Large intestine (tissue), 3 donors: ENCODE results near the gene TBC1D4. TPM values are rescaled to one million over a fixed set of nuclear protein-coding genes. Genes with fewer than 3 reads are reported as not detected.

Experiments
- DNase-seq, 2 donors: peaks; one replicate each; pipeline versions ENCODE4 v3.0.0 to v3.0.0-alpha.2; 2013
- H3K27ac ChIP-seq: one replicate; pipeline ENCODE4 v1.5.1; 2013; ENCODE audit warnings: low read length
- H3K27me3 ChIP-seq: 2 replicates; pipeline ENCODE4 v1.6.1; 2013; ENCODE audit warnings: low read length; ENCODE audit not compliant: control insufficient read depth, insufficient read depth
- H3K36me3 ChIP-seq: 2 replicates; pipeline ENCODE4 v1.6.1; 2013; ENCODE audit warnings: low read length; ENCODE audit not compliant: control insufficient read depth, insufficient read depth
- H3K4me1 ChIP-seq: one replicate; pipeline ENCODE4 v1.6.1; 2013; ENCODE audit warnings: low read length; ENCODE audit not compliant: control insufficient read depth, insufficient read depth
- H3K4me3 ChIP-seq: one replicate; pipeline ENCODE4 v1.5.1; 2013; ENCODE audit warnings: low read length
- H3K9me3 ChIP-seq: one replicate; pipeline ENCODE4 v1.6.1; 2013; ENCODE audit warnings: mild to moderate bottlenecking, low read depth, low read length, moderate library complexity; ENCODE audit not compliant: control insufficient read depth
- WGBS: methylation state at CpG from one replicate; pipeline ENCODE4 v1.1.5; 2013; ENCODE audit warnings: low lambda C conversion rate; ENCODE audit not compliant: insufficient coverage; 5-methylcytosine and 5-hydroxymethylcytosine counted together
- polyA plus RNA-seq: library from polyadenylated mRNA; unstranded; fragments of 120-200 nt; gene quantifications from one replicate; pipeline ENCODE4 v1.2.1, GENCODE V29; 2013

TBC1D4 gene
- polyA plus RNA-seq, 1 donor = 10.1 TPM

DNA sequence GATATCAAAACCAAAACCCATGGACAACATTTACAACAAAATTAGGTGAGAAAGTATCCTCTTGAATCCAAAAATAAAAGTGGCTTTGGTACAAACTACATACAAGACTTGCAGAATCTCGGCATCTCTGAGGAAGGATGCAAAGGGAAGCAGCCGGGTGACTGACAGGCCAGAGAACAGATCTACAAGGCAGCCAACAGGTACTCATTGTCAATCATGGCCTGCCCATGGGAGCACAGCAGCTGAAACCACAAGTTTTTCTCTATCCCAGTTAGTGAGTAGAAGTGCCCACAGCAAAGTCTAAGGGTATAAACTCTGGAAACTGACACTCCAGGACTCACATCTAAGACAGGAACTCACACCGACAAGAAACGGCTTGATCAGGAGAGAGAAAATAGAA lies 74.5 kb downstream of the TBC1D4 start:
- Histone ChIP-seq H3K4me3 (no peak overlapping the region), H3K27me3 (no peaks in the 10 kb centered on the region), H3K9me3 (no peaks in the 10 kb centered on the region), H3K27ac (no peak overlapping the region), H3K4me1 (no peaks in the 10 kb centered on the region), H3K36me3 (no peaks in the 10 kb centered on the region)
- WGBS = 95% methylated on average over 2 of the region's 4 CpGs
- DNase-seq = no peak

GRCh38 chr13:75405976-75406703 lies 75.8 kb downstream of the TBC1D4 start:
- Histone ChIP-seq H3K9me3 (no peaks in the 10 kb centered on the region), H3K4me1 (no peaks in the 10 kb centered on the region), H3K27ac (no peak overlapping the region), H3K36me3 (no peaks in the 10 kb centered on the region), H3K4me3 (no peak overlapping the region), H3K27me3 (no peaks in the 10 kb centered on the region)
- 100% methylated on average over 3 of the region's 9 CpGs for WGBS
- DNase-seq = no peak

- DNase-seq = no peak
- Histone ChIP-seq H3K4me3 (no peak overlapping the region), H3K36me3 (no peaks in the 10 kb centered on the region), H3K27me3 (no peaks in the 10 kb centered on the region), H3K27ac (no peak overlapping the region), H3K9me3 (no peaks in the 10 kb centered on the region), H3K4me1 (no peaks in the 10 kb centered on the region)
- WGBS = no CpG with 5 or more reads among the region's 1 CpG
Measured at GRCh38 chr13:75404726-75405125, 77.2 kb downstream of the TBC1D4 start.

DNA sequence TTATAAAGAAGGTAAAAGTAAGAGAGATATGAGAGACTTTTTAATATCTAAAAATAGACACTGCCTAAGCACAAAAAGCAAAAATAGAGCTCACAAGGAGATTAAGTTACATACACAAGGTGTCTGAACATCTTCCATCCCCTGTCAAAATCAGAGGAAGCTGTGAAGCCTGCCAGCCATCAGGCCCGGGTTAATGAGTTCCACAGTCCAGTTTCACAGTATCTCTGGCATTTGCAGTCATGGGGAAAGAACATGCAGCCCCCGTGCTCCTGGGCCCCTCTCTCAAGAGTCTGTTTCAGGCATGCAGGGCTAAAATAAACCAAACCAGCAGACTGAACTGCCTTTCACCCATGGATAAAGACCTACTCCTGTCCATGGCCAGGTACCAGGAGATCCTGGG lies 79.2 kb downstream of the TBC1D4 start:
- no peaks in the 10 kb centered on the region for H3K36me3 ChIP-seq
- H3K9me3 ChIP-seq = peaks cover 2% of the 10 kb centered on the region
- no peaks in the 10 kb centered on the region for H3K4me1 ChIP-seq
- no peak overlapping the region for H3K27ac ChIP-seq
- H3K27me3 ChIP-seq = no peaks in the 10 kb centered on the region
- no CpG with 5 or more reads among the region's 2 CpGs for WGBS
- DNase-seq = no peak
- H3K4me3 ChIP-seq = no peak overlapping the region

- no peak overlapping the region for H3K4me3 ChIP-seq
- no peaks in the 10 kb centered on the region for H3K36me3 ChIP-seq
- no peaks in the 10 kb centered on the region for H3K4me1 ChIP-seq
- no peak overlapping the region for H3K27ac ChIP-seq
- WGBS = no CpG with 5 or more reads among the region's 1 CpG
- no peak for DNase-seq
- H3K9me3 ChIP-seq = peaks cover 2% of the 10 kb centered on the region
- no peaks in the 10 kb centered on the region for H3K27me3 ChIP-seq
Measured at GRCh38 chr13:75400775-75401174, 81.2 kb downstream of the TBC1D4 start.

GRCh38 chr13:75399879-75400217 lies 82.1 kb downstream of the TBC1D4 start:
- WGBS = no CpG with 5 or more reads among the region's 2 CpGs
- Histone ChIP-seq H3K27me3 (no peaks in the 10 kb centered on the region), H3K4me3 (no peak overlapping the region), H3K27ac (no peak overlapping the region), H3K36me3 (no peaks in the 10 kb centered on the region), H3K4me1 (no peaks in the 10 kb centered on the region), H3K9me3 (peaks cover 2% of the 10 kb centered on the region)
- no peak for DNase-seq

DNA sequence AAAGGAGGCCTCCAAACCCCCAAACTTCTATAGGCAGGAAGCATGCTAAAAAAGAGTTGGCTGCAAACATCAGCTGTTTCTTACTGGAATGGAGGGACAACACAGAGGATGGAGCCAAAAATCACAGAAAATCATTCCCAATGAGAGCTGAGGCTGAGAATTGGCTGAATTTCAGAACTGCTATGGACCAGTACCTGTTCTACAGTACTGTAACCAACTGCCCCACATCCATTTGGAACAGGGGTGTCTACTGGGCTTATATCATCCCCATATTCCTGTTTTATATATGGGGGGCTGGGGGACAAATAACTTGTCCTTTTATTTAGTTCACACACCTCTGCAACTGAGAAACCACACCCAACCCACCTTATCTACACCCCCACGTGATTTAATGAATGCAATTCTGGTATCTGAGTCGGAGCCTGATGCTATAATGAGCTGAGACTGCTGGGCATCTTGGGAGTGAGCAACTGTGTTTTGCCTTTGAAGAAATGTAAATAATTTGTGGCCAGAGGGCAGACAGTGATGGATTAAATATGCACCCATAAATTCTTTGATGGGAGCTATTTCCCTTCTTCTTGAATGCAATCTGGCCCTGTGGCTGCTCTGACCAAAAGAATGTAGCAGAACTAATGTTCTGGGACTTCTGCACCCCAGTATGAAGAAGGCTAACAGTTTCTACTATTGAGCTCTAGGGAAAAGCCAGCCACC lies 82.6 kb downstream of the TBC1D4 start:
- Histone ChIP-seq H3K27me3 (no peaks in the 10 kb centered on the region), H3K9me3 (peaks cover 2% of the 10 kb centered on the region), H3K4me1 (no peaks in the 10 kb centered on the region), H3K36me3 (no peaks in the 10 kb centered on the region), H3K27ac (no peak overlapping the region), H3K4me3 (no peak overlapping the region)
- WGBS = no CpG with 5 or more reads among the region's 2 CpGs
- DNase-seq = no peak

DNA sequence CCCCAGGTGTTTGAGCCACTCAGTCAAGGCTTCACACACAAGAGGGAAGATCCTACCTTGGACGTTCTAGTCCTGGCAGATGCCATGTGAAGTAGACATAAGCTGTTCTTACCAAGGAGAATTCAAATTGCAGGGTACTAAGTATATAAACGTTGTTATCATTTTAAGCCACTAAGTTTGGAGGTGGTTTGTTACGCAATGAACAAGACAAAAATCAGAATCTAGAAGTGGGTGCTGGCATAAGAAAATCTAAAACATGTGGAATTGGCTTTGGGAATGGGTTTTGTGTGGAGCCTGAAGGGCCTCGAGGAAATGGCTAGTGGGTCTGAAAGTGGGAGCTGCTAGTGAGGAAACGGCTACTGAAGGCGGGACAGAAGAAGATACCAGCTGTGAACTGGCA lies 83.9 kb downstream of the TBC1D4 start:
- Histone ChIP-seq H3K27me3 (no peaks in the 10 kb centered on the region), H3K9me3 (peaks cover 2% of the 10 kb centered on the region), H3K4me3 (no peak overlapping the region), H3K36me3 (no peaks in the 10 kb centered on the region), H3K4me1 (no peaks in the 10 kb centered on the region), H3K27ac (no peak overlapping the region)
- WGBS = 92% methylated on average over 5 of the region's 6 CpGs
- no peak for DNase-seq

- peaks cover 2% of the 10 kb centered on the region for H3K9me3 ChIP-seq
- H3K36me3 ChIP-seq = no peaks in the 10 kb centered on the region
- no CpG with 5 or more reads among the region's 4 CpGs for WGBS
- DNase-seq = no peak
- H3K27me3 ChIP-seq = no peaks in the 10 kb centered on the region
- no peak overlapping the region for H3K27ac ChIP-seq
- no peak overlapping the region for H3K4me3 ChIP-seq
- no peaks in the 10 kb centered on the region for H3K4me1 ChIP-seq
Measured at GRCh38 chr13:75395901-75396300, 86.1 kb downstream of the TBC1D4 start.

DNA sequence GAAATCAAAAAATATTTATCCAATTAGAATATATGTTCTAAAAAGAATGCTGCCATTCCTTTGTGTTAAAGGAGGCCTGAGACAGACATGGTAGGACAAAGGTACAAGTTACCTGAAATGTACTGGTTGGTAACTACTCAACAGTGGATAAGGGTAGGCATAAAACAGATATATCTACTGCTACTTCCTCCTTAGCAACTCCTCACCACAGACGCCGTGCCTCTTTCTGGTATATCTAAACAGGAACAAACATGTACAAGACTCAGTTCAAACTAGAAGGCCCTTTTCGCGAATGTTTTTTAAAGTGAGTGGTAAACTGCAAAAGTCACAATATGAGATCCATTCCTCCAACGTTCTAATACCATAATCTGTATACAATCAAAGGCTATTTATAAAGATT lies 86.9 kb downstream of the TBC1D4 start:
- H3K4me3 ChIP-seq = no peak overlapping the region
- no peaks in the 10 kb centered on the region for H3K36me3 ChIP-seq
- no peaks in the 10 kb centered on the region for H3K4me1 ChIP-seq
- H3K9me3 ChIP-seq = peaks cover 2% of the 10 kb centered on the region
- WGBS = 67% methylated on average over 3 of the region's 5 CpGs
- H3K27ac ChIP-seq = no peak overlapping the region
- DNase-seq = no peak
- H3K27me3 ChIP-seq = no peaks in the 10 kb centered on the region
